Activated CD8-positive, alpha-beta T cell treated with anti-CD3 and anti-CD28 coated beads for 36 hours (primary cell): ENCODE data around the gene LLGL2. TPM values are rescaled to one million over a fixed set of nuclear protein-coding genes. Genes with fewer than 3 reads are reported as not detected.
A peak's percentile ranks its signal among the peaks of the same experiment; 100 is the strongest.

Source experiments
- ATAC-seq: fragments of 200-7000 bp; cut with Tn5 transposase; one replicate; pipeline ENCODE4 v1.10.0; 2021; ENCODE audit warnings: mild to moderate bottlenecking, moderate library complexity
- CTCF ChIA-PET: fragments of 350-600 bp; sonication (Branson Sonifier 250); formaldehyde crosslinking; loops from one replicate; lab custom pipeline; 2021; ENCODE audit warnings: antibody characterized with exemption; lab: Charles Lee
- POLR2A ChIA-PET: fragments of 350-600 bp; sonication (Branson Sonifier 250); formaldehyde crosslinking; loops from one replicate; lab custom pipeline; 2021; ENCODE audit warnings: antibody characterized with exemption; lab: Charles Lee
- DNase-seq: peaks from one replicate; pipeline ENCODE4 v3.0.0-alpha.2; 2020
- H3K27ac Mint-ChIP-seq: one replicate; pipeline ENCODE4 v1.8.0; 2021; ENCODE audit warnings: mild to moderate bottlenecking, mixed read lengths
- H3K27me3 Mint-ChIP-seq: one replicate; pipeline ENCODE4 v1.8.0; 2021; ENCODE audit warnings: mixed read lengths
- H3K36me3 Mint-ChIP-seq: one replicate; pipeline ENCODE4 v1.8.0; 2021; ENCODE audit warnings: low read depth, mixed read lengths
- H3K4me1 Mint-ChIP-seq: one replicate; pipeline ENCODE4 v1.8.0; 2021; ENCODE audit warnings: low read depth, mixed read lengths
- H3K4me3 Mint-ChIP-seq: one replicate; pipeline ENCODE4 v1.8.0; 2021; ENCODE audit warnings: mild to moderate bottlenecking, moderate library complexity, mixed read lengths
- H3K9me3 Mint-ChIP-seq: one replicate; pipeline ENCODE4 v1.8.0; 2021; ENCODE audit warnings: mixed read lengths
- intact Hi-C: fragments of 100-400 bp; cut with micrococcal nuclease; formaldehyde crosslinking; loops from one replicate; pipeline ENCODE4 v1.10.0; 2022
- total RNA-seq, 2 experiments: library from RNA; stranded (reverse); gene quantifications; one replicate each; pipeline ENCODE4 v1.2.3, GENCODE V29; 2021
- TF ChIP-seq, protein P1 (sequence below): fragments of 200-600 bp; IDR thresholded peaks from one replicate; pipeline ENCODE4 v1.8.0; 2022; ENCODE audit warnings: antibody characterized with exemption, mild to moderate bottlenecking

The LLGL2 gene
- total RNA-seq, 2 experiments from 2014 or later: 7.2 to 7.4 TPM

GRCh38 chr17:75587675-75588595, 62.4 kb downstream of the LLGL2 start, which contains the start of gene MYO15B:
Gene MYO15B (plus strand): TSS chr17:75587800. CDS start chr17:75588058, 258 bp downstream.
- intact Hi-C loops: loop anchor here (10.0 kb wide), 1 partner anchor 63 kb away; the partner anchor contains the start of gene LLGL2
- CTCF ChIA-PET: interaction anchor here (0.8 to 3.4 kb wide), 12 partner anchors 13 to 174 kb away, joined by 3 to 17 read pairs (median 4); partner anchors contain the start of genes SMIM5, TMEM94 and TSEN54
- H3K9me3 Mint-ChIP-seq: no peaks in the 10 kb centered on the region
- peak within 1 kb of the TSS; percentile 70 for H3K27ac Mint-ChIP-seq
- no peaks in the 10 kb centered on the region for H3K36me3 Mint-ChIP-seq
- H3K4me3 Mint-ChIP-seq: peak within 1 kb of the TSS; percentile 68
- H3K4me1 Mint-ChIP-seq: peaks cover 6% of the 10 kb centered on the region
- no peaks in the 10 kb centered on the region for H3K27me3 Mint-ChIP-seq
- POLR2A ChIA-PET: interaction anchor here (0.6 to 2.2 kb wide), 5 partner anchors 17 to 185 kb away, joined by 3 to 12 read pairs (median 3); partner anchors contain the start of genes GALK1 and TSEN54
- ATAC-seq (peak; percentile 52), DNase-seq (peak; percentile 82)
- TF ChIP-seq, protein P1, sequence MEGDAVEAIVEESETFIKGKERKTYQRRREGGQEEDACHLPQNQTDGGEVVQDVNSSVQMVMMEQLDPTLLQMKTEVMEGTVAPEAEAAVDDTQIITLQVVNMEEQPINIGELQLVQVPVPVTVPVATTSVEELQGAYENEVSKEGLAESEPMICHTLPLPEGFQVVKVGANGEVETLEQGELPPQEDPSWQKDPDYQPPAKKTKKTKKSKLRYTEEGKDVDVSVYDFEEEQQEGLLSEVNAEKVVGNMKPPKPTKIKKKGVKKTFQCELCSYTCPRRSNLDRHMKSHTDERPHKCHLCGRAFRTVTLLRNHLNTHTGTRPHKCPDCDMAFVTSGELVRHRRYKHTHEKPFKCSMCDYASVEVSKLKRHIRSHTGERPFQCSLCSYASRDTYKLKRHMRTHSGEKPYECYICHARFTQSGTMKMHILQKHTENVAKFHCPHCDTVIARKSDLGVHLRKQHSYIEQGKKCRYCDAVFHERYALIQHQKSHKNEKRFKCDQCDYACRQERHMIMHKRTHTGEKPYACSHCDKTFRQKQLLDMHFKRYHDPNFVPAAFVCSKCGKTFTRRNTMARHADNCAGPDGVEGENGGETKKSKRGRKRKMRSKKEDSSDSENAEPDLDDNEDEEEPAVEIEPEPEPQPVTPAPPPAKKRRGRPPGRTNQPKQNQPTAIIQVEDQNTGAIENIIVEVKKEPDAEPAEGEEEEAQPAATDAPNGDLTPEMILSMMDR: peak; percentile 44

DNA sequence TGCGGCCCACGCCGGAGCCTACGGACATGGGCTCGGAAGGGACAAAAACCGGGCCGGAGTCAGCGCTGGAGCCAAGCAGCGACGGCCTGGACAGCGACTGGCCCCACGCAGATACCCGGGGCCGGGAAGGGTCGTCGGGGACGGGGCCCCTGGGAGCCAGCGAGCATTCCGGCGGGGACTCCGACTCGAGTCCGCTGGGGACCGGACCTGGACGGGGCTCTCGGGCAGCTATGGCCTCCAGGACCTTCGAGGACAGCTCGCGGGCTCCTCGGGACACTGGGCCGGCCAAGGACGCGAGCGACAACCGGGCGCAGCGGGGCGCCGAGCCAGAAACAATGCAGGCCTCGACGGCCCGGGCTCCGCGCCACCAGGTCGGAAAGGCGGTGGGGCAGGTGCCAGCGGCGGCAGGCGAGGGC, 63.1 kb downstream of the LLGL2 start:
- Mint-ChIP-seq H3K27ac (peak overlapping the region; percentile 70), H3K27me3 (no peaks in the 10 kb centered on the region), H3K4me3 (peak overlapping the region; percentile 67), H3K9me3 (no peaks in the 10 kb centered on the region), H3K36me3 (no peaks in the 10 kb centered on the region), H3K4me1 (peaks cover 4% of the 10 kb centered on the region)
- ChIA-PET CTCF (interaction anchor here (0.8 to 3.4 kb wide), 11 partner anchors 12 to 174 kb away, joined by 3 to 17 read pairs (median 4); partner anchors contain the start of genes SMIM5, TMEM94 and TSEN54), POLR2A (interaction anchor here (0.6 to 2.2 kb wide), 5 partner anchors 16 to 185 kb away, joined by 3 to 12 read pairs (median 3); partner anchors contain the start of genes GALK1 and TSEN54)
- TF ChIP-seq, protein P1: no peak
- intact Hi-C loops: loop anchor here (10.0 kb wide), 1 partner anchor 64 kb away; the partner anchor contains the start of gene LLGL2
- ATAC-seq (peak; percentile 17), DNase-seq (no peak)

DNA sequence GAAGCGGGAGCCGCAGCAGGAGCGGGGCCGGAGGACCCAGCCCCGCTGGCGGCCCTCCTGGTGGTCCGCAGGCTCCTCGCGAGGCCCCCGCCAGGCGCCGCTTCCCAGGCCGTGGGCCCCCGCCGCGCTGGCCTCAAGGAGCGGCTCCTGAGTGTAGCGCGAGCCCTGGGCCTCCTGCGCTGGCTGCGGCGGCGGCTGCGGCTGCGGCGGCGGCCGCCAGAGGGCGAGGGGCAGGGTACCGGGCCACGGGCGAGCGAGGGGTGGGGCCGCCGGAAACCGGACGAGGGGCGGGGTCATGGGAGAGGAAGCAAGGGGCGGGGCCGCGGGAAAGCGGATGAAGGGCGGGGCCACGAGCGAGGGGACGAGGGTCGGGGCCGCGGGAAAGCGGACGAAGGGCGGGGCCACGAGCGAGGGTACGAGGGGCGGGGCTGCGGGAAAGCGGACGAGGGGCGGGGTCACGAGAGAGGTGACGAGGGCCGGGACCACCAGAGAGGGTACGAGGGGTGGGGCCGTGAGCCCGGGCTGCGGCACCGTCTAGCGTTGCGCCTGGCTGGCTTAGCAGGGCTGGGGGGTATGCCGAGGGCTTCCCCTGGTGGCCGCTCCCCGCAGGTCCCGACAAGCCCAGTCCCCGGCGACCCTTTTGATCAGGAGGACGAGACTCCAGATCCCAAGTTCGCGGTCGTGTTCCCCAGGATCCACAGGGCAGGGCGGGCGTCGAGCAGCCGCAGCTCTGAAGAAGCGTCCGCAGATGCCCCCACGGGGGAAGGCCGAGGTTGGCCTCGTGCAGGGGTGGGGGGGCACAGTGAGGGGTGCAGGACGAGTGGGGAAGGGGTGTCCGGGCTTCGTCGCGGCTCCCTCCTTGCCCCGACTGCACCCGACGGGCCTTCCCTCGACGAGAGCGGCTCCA, 63.8 kb downstream of the LLGL2 start:
- TF ChIP-seq, protein P1: peak; percentile 43
- Mint-ChIP-seq H3K9me3 (no peaks in the 10 kb centered on the region), H3K27me3 (no peaks in the 10 kb centered on the region), H3K4me3 (peak overlapping the region; percentile 70), H3K4me1 (peaks cover 4% of the 10 kb centered on the region), H3K36me3 (no peaks in the 10 kb centered on the region), H3K27ac (peak overlapping the region; percentile 49)
- intact Hi-C loops: loop anchor here (10.0 kb wide), 1 partner anchor 64 kb away; the partner anchor contains the start of gene LLGL2
- POLR2A ChIA-PET: interaction anchor here (0.5 to 2.2 kb wide), 10 partner anchors 10 to 338 kb away, joined by 3 to 12 read pairs (median 3); partner anchors contain the start of genes GALK1, RECQL5 and TSEN54
- ATAC-seq (peak; percentile 87), DNase-seq (peak; percentile 98)
- CTCF ChIA-PET: interaction anchor here (0.9 to 3.4 kb wide), 13 partner anchors 12 to 175 kb away, joined by 3 to 19 read pairs (median 4); partner anchors contain the start of genes SMIM5, TMEM94 and TSEN54

- no peaks in the 10 kb centered on the region for H3K36me3 Mint-ChIP-seq
- ATAC-seq (no peak), DNase-seq (no peak)
- H3K4me1 Mint-ChIP-seq: peaks cover 4% of the 10 kb centered on the region
- intact Hi-C loops: loop anchor here (10.0 kb wide), 1 partner anchor 65 kb away; the partner anchor contains the start of gene LLGL2
- no peaks in the 10 kb centered on the region for H3K27me3 Mint-ChIP-seq
- ChIA-PET CTCF (interaction anchor here (0.7 to 3.0 kb wide), 8 partner anchors 9 to 163 kb away, joined by 3 to 19 read pairs (median 4); partner anchors contain the start of gene SMIM5), POLR2A (interaction anchor here (0.9 to 2.2 kb wide), 7 partner anchors 9 to 274 kb away, joined by 3 to 12 read pairs (median 3); partner anchors contain the start of genes RECQL5 and TSEN54)
- H3K27ac Mint-ChIP-seq: no peak overlapping the region
- no peaks in the 10 kb centered on the region for H3K9me3 Mint-ChIP-seq
- TF ChIP-seq, protein P1: no peak
- peak overlapping the region; percentile 28 for H3K4me3 Mint-ChIP-seq
These were observed 64.4 kb downstream of the LLGL2 start for GRCh38 chr17:75589919-75590303.
